HEK293T (cell line): ENCODE data around the gene CMKLR1.

Experiments
- CTCF ChIA-PET: fragments of 350-600 bp; formaldehyde crosslinking; extraction: SDS; loops from one replicate; lab custom pipeline; 2021; ENCODE audit warnings: antibody characterized with exemption, inconsistent platforms; lab: Yijun Ruan, JAX
- POLR2A ChIA-PET: fragments of 350-600 bp; formaldehyde crosslinking; extraction: SDS; loops from one replicate; lab custom pipeline; 2020; ENCODE audit warnings: antibody characterized with exemption, inconsistent platforms; lab: Yijun Ruan, JAX
- DNase-seq: peaks from one replicate; pipeline ENCODE4 v3.0.0; 2012; ENCODE audit warnings: mixed read lengths; ENCODE audit errors: extremely low spot score
- ARNT ChIP-seq: fragments of 450-650 bp; IDR thresholded peaks from 2 replicates; pipeline ENCODE4 v1.6.1; 2017; ENCODE audit warnings: mild to moderate bottlenecking
- BHLHE40 ChIP-seq: fragments of 450-650 bp; IDR thresholded peaks from 2 replicates; pipeline ENCODE4 v1.6.1; 2016; ENCODE audit warnings: mild to moderate bottlenecking, moderate library complexity, borderline replicate concordance
- CTBP1 ChIP-seq: fragments of 450-650 bp; IDR thresholded peaks from 2 replicates; pipeline ENCODE4 v1.6.1; 2016; ENCODE audit warnings: borderline replicate concordance
- ELF4 ChIP-seq: fragments of 450-650 bp; IDR thresholded peaks from 2 replicates; pipeline ENCODE4 v1.6.1; 2017; ENCODE audit warnings: antibody characterized with exemption
- FOXA1 ChIP-seq: fragments of 450-650 bp; IDR thresholded peaks from 2 replicates; pipeline ENCODE4 v1.6.1; 2016; ENCODE audit warnings: mild to moderate bottlenecking
- FOXK2 ChIP-seq: fragments of 450-650 bp; IDR thresholded peaks from 2 replicates; pipeline ENCODE4 v1.6.1; 2016; ENCODE audit warnings: mild to moderate bottlenecking
- FOXM1 ChIP-seq: fragments of 450-650 bp; IDR thresholded peaks from 2 replicates; pipeline ENCODE4 v1.6.1; 2017; ENCODE audit warnings: mild to moderate bottlenecking, borderline replicate concordance
- HDGF ChIP-seq: fragments of 450-650 bp; IDR thresholded peaks from 2 replicates; pipeline ENCODE4 v1.6.1; 2017; ENCODE audit warnings: antibody characterized with exemption, borderline replicate concordance
- L3MBTL2 ChIP-seq: fragments of 450-650 bp; conservative IDR thresholded peaks from 2 replicates; pipeline ENCODE4 v1.6.1; 2016; ENCODE audit warnings: mild to moderate bottlenecking
- LEF1 ChIP-seq: fragments of 450-650 bp; IDR thresholded peaks from 2 replicates; pipeline ENCODE4 v1.6.1; 2017; ENCODE audit warnings: mild to moderate bottlenecking, borderline replicate concordance
- NFRKB ChIP-seq: fragments of 450-650 bp; IDR thresholded peaks from 2 replicates; pipeline ENCODE4 v1.6.1; 2016; ENCODE audit warnings: mild to moderate bottlenecking, moderate library complexity
- SP1 ChIP-seq: fragments of 450-650 bp; IDR thresholded peaks from 2 replicates; pipeline ENCODE4 v1.6.1; 2017
- SUZ12 ChIP-seq: fragments of 450-650 bp; IDR thresholded peaks from 2 replicates; pipeline ENCODE4 v1.6.1; 2016; ENCODE audit warnings: mild to moderate bottlenecking
- TARDBP ChIP-seq: fragments of 450-650 bp; IDR thresholded peaks from 2 replicates; pipeline ENCODE4 v1.6.1; 2016
- ZNF384 ChIP-seq: fragments of 450-650 bp; IDR thresholded peaks from 2 replicates; pipeline ENCODE4 v1.6.1; 2016
- TF ChIP-seq, protein P1 (sequence below): fragments of 450-650 bp; IDR thresholded peaks from 2 replicates; pipeline ENCODE4 v1.6.1; 2016

The CMKLR1 gene

DNA sequence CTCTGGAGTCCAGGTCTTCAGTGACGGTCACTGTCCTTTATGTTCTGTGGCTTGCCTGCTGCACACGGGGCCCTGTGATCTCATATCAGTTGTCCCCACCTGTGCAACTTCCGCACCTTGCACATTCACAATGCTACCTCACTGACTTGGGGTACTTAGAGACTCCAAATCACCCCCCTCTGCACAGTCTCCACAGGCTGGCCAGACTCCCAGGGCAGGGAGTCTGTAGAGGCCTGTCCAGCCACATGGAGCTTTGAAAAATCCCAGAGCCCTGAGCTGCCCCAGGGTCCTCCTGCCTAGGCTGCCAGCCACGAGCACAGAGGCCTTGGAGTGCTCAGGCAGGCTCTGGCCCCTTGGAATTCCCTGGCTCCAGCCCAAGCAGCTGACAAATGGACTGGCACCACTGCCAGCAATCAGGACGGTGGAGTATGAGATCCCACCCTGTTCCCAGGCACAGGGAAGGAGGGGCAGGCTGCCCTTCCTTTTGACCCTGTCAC, 26.4 kb downstream of the CMKLR1 start:
- no peak for DNase-seq
- TF ChIP-seq ARNT (no peak), NFRKB (no peak), L3MBTL2 (no peak), HDGF (no peak), FOXK2 (no peak), FOXA1 (no peak), BHLHE40 (no peak), SP1 (no peak)
- TF ChIP-seq, protein P1, sequence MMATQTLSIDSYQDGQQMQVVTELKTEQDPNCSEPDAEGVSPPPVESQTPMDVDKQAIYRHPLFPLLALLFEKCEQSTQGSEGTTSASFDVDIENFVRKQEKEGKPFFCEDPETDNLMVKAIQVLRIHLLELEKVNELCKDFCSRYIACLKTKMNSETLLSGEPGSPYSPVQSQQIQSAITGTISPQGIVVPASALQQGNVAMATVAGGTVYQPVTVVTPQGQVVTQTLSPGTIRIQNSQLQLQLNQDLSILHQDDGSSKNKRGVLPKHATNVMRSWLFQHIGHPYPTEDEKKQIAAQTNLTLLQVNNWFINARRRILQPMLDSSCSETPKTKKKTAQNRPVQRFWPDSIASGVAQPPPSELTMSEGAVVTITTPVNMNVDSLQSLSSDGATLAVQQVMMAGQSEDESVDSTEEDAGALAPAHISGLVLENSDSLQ = no peak
- CTCF ChIA-PET = no interaction called here
- POLR2A ChIA-PET = no interaction called here

DNA sequence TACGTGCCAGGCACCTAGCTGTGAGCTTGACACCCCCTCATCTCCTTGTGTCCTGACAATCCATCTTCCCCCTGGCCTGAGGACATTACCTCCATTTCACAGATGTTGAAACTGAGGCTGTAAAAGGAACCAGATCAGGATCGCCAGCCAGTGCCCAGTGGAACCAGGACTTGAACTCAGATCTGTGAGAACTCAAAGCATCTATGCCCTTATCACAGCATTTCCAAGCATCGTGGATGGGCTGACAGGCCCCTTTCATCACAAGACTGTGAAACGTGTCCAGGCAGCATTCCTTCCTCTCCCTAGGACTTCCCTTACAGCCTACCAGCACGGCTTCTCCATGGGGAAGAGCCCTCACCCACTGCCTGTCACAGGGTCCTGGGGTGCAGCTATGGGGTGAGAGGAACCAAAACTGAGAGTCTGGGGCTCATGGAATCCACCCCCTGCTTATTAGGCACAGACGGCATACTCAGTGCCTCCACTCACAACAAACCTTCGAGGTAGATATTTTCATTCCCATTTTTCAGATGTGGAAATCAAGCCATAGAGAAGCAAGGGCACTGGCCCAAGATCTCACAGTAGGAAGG, 26.9 kb downstream of the CMKLR1 start:
- CTCF ChIA-PET = no interaction called here
- POLR2A ChIA-PET = no interaction called here
- TF ChIP-seq L3MBTL2 (no peak), FOXK2 (no peak), CTBP1 (no peak), ARNT (no peak), HDGF (no peak), FOXA1 (no peak), SP1 (no peak), LEF1 (no peak), NFRKB (no peak), BHLHE40 (no peak), SUZ12 (no peak), ELF4 (no peak), TARDBP (no peak), FOXM1 (no peak), ZNF384 (no peak)
- TF ChIP-seq, protein P1 = no peak
- no peak for DNase-seq

DNA sequence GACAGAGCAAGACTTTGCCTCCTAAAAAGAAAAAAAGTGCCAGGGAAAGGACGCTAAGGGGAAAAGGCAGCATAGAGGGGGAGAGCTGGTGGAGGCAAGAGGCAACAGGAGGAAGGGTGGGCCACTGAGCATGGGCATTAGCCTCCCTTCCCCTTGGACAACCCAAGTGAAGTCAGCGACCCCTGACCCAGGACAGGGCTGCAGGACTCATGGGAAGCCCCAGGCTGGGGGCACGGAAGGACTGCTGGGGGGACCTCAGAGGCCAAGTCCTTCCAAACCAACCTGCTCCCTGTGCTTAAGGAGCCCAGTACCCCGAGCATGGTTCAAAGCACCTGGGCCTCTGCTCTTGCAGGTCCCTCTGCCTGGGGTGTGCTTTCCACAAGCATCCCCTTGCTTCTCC, 27.5 kb downstream of the CMKLR1 start:
- TF ChIP-seq ARNT (no peak), TARDBP (no peak), ELF4 (no peak), FOXA1 (no peak), SUZ12 (no peak), BHLHE40 (no peak), CTBP1 (no peak), L3MBTL2 (no peak), FOXM1 (no peak), FOXK2 (no peak), NFRKB (no peak), SP1 (no peak), HDGF (no peak), ZNF384 (no peak), LEF1 (no peak)
- TF ChIP-seq, protein P1 = no peak

DNA sequence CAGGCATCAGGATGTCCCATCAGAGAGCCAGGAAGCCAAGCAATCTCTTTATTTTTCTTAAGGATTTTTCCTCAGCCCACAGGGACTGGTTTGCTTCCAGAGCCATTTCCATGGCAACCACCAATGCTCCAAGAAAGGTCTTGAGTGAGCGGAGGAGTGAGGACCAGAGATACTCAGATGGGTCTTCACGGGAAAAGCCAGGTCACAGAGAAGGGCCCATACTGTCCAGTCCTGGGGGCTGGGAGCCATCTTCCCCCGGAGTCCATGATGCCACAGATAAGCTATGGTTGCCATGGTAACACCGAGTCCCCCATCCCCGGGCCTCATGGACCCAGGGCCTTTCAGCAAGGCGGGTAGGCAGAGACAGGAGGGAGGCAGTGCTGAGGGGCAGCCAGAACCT, 28.6 kb downstream of the CMKLR1 start:
- TF ChIP-seq, protein P1 = no peak
- TF ChIP-seq CTBP1 (no peak), SP1 (no peak), LEF1 (no peak), FOXM1 (no peak), SUZ12 (no peak), BHLHE40 (no peak), ARNT (no peak), HDGF (no peak), FOXA1 (no peak), ZNF384 (no peak), NFRKB (no peak), FOXK2 (no peak), ELF4 (no peak), TARDBP (no peak), L3MBTL2 (no peak)
- POLR2A ChIA-PET = no interaction called here
- DNase-seq = no peak
- CTCF ChIA-PET = interaction anchor here (0.7 kb wide), 1 partner anchor 330 kb away, joined by 3 read pairs; no protein-coding TSS in a partner anchor

More for the DNA sequence above, 27.5 kb downstream of the CMKLR1 start:
- DNase-seq = no peak
- ChIA-PET POLR2A (no interaction called here), CTCF (no interaction called here)

DNA sequence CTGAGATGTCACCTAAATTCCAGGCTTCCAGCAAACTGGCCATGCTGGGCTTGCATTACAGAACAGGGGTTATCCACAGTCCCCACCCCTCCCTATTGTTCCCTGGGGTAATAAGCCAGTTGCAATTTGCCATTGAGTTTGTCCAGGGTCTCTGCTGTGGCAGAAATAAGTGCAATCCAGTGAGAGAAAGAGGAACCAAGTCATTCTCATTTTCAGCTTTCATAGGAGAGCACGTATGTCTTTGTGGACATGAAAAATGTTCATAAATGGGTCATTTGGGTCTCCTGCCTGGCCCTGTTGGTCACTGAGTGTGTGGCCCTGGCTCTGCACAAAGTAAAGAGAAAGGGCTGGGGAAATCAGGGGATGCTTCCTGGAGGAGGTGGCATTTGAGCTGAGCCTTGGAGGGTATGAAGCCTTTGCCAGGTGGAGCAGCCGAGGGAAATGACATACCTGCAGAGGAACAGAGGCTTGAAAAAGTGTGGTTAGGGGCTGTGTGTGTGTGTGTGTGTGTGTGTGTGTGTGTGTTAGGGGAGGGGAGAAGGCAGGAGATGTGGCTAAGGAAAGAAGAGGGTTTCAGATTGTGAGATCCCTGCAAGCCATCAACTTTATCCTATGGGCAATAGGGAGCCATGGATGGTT, 29.3 kb downstream of the CMKLR1 start:
- TF ChIP-seq LEF1 = no peak
- no peak for TF ChIP-seq ZNF384
- TF ChIP-seq HDGF = no peak
- no peak for TF ChIP-seq NFRKB
- ChIA-PET POLR2A (no interaction called here), CTCF (interaction anchor here (0.7 kb wide), 1 partner anchor 330 kb away, joined by 3 read pairs; no protein-coding TSS in a partner anchor)
- DNase-seq = no peak
